Uterus (tissue), 2 donors: Measurements from ENCODE around the gene HLA-C.

Source experiments
- POLR2A ChIP-seq, 2 donors: fragments of 450-650 bp; IDR thresholded peaks; one replicate each; pipeline ENCODE4 v1.6.1; 2016; ENCODE audit warnings: antibody characterized with exemption in 2 of 2, mild to moderate bottlenecking in 1 of 2, moderate library complexity in 1 of 2
- TF ChIP-seq, protein P1 (sequence below), 4 experiments: fragments of 200-600 bp in 2 of 4; fragments of 450-650 bp in 2 of 4; sonication (generic) in 2 of 4; IDR thresholded peaks; one replicate each; pipeline ENCODE4 v1.5.1; 2016 to 2019; ENCODE audit warnings: antibody characterized with exemption in 4 of 4, mild to moderate bottlenecking in 2 of 4, moderate library complexity in 1 of 4

GRCh38 chr6:31321005-31321707, 49.3 kb upstream of the HLA-C start:
- TF ChIP-seq, protein P1, sequence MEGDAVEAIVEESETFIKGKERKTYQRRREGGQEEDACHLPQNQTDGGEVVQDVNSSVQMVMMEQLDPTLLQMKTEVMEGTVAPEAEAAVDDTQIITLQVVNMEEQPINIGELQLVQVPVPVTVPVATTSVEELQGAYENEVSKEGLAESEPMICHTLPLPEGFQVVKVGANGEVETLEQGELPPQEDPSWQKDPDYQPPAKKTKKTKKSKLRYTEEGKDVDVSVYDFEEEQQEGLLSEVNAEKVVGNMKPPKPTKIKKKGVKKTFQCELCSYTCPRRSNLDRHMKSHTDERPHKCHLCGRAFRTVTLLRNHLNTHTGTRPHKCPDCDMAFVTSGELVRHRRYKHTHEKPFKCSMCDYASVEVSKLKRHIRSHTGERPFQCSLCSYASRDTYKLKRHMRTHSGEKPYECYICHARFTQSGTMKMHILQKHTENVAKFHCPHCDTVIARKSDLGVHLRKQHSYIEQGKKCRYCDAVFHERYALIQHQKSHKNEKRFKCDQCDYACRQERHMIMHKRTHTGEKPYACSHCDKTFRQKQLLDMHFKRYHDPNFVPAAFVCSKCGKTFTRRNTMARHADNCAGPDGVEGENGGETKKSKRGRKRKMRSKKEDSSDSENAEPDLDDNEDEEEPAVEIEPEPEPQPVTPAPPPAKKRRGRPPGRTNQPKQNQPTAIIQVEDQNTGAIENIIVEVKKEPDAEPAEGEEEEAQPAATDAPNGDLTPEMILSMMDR (IDR thresholded peaks at IDR 0.05): no peak
- no peak for TF ChIP-seq POLR2A (IDR thresholded peaks at IDR 0.05)
